Cerebellar nuclear complex (tissue), 1 donor: ENCODE results near the gene IFNAR1.

Experiments used
- DNase-seq, 2 experiments: peaks; one replicate each; lab custom pipeline; 2025; lab: John Stamatoyannopoulos, UW

The IFNAR1 gene

GRCh38 chr21:33324291-33325221 is at the start of gene IFNAR1:
Gene IFNAR1, plus strand, starts transcription at chr21:33324970. Its CDS starts 86 bp downstream, at chr21:33325056.
- DNase-seq, result peak; percentile 54 to 83

- no peak for DNase-seq
These were observed 46.0 kb upstream of the IFNAR1 start for GRCh38 chr21:33278721-33279120.

- no peak for DNase-seq
These were observed 45.4 kb upstream of the IFNAR1 start for GRCh38 chr21:33279330-33279820.

GRCh38 chr21:33281096-33281652 is 43.6 kb upstream of the IFNAR1 start:
- DNase-seq, result no peak

- DNase-seq, result no peak
These were observed 41.6 kb upstream of the IFNAR1 start for GRCh38 chr21:33283203-33283602.

GRCh38 chr21:33286076-33286475 is 38.7 kb upstream of the IFNAR1 start:
- DNase-seq, result no peak

- DNase-seq, result no peak
These were observed 37.9 kb upstream of the IFNAR1 start for GRCh38 chr21:33286600-33287456.

- DNase-seq, result no peak
These were observed 35.5 kb upstream of the IFNAR1 start for GRCh38 chr21:33289199-33289819.

- DNase-seq, result no peak
These were observed 34.3 kb upstream of the IFNAR1 start for GRCh38 chr21:33290441-33290840.

- DNase-seq, result no peak
These were observed 33.1 kb upstream of the IFNAR1 start for GRCh38 chr21:33291686-33292085.

- no peak for DNase-seq
These were observed 32.0 kb upstream of the IFNAR1 start for GRCh38 chr21:33292724-33293123.

- no peak for DNase-seq
These were observed 31.6 kb upstream of the IFNAR1 start for GRCh38 chr21:33293136-33293535.

GRCh38 chr21:33293811-33294216 is 31.0 kb upstream of the IFNAR1 start:
- no peak for DNase-seq

- no peak for DNase-seq
These were observed 28.6 kb upstream of the IFNAR1 start for GRCh38 chr21:33296156-33296555.

- no peak for DNase-seq
These were observed 25.5 kb upstream of the IFNAR1 start for GRCh38 chr21:33299181-33299752.

GRCh38 chr21:33300701-33301631 is 23.8 kb upstream of the IFNAR1 start:
- DNase-seq, result no peak

GRCh38 chr21:33301632-33302002 is 23.2 kb upstream of the IFNAR1 start:
- no peak for DNase-seq

GRCh38 chr21:33302055-33302454 is 22.7 kb upstream of the IFNAR1 start:
- no peak for DNase-seq

GRCh38 chr21:33302796-33303195 is 22.0 kb upstream of the IFNAR1 start:
- no peak for DNase-seq

GRCh38 chr21:33305344-33305671 is 19.5 kb upstream of the IFNAR1 start:
- DNase-seq, result no peak

GRCh38 chr21:33305938-33306337 is 18.8 kb upstream of the IFNAR1 start:
- DNase-seq, result no peak
